Astrocyte (in vitro differentiated cells and primary cell): ENCODE results near the gene KIAA1671. TPM values are rescaled to one million over a fixed set of nuclear protein-coding genes. Genes with fewer than 3 reads are reported as not detected.
A peak's percentile ranks its signal among the peaks of the same experiment; 100 is the strongest.

Experiments used
- DNase-seq: peaks from one replicate; pipeline ENCODE4 v3.0.0-alpha.2; 2010; ENCODE audit warnings: low read depth
- FAIRE-seq: peaks from 2 replicates; lab custom pipeline; 2011; peaks lifted over from hg19 to GRCh38; lab: Jason Lieb, UNC
- H2AFZ ChIP-seq: 2 replicates; pipeline ENCODE4 v1.6.0; 2012; ENCODE audit warnings: low read depth, low read length, inconsistent platforms
- H3K27ac ChIP-seq: 2 replicates; pipeline ENCODE4 v1.5.1; 2011; ENCODE audit warnings: low read depth, low read length, inconsistent platforms
- H3K27me3 ChIP-seq: 2 replicates; pipeline ENCODE4 v1.6.0; 2011; ENCODE audit warnings: low read length, inconsistent platforms; ENCODE audit not compliant: insufficient read depth
- H3K36me3 ChIP-seq: 2 replicates; pipeline ENCODE4 v1.5.1; 2011; ENCODE audit warnings: low read length, inconsistent platforms; ENCODE audit not compliant: insufficient read depth
- H3K4me1 ChIP-seq: 2 replicates; pipeline ENCODE4 v1.5.1; 2011; ENCODE audit warnings: low read length, inconsistent platforms; ENCODE audit not compliant: insufficient read depth
- H3K4me2 ChIP-seq: 2 replicates; pipeline ENCODE4 v1.6.0; 2012; ENCODE audit warnings: low read length, inconsistent platforms
- H3K4me3 ChIP-seq: 2 replicates; pipeline ENCODE4 v1.5.1; 2011; ENCODE audit warnings: low read depth, mild to moderate bottlenecking, low read length, inconsistent platforms; ENCODE audit not compliant: insufficient read depth
- H3K79me2 ChIP-seq: 2 replicates; pipeline ENCODE4 v1.6.0; 2012; ENCODE audit warnings: mild to moderate bottlenecking, low read length, inconsistent platforms; ENCODE audit not compliant: insufficient read depth
- H3K9ac ChIP-seq: 2 replicates; pipeline ENCODE4 v1.6.0; 2012; ENCODE audit warnings: mild to moderate bottlenecking, low read length, inconsistent platforms
- H3K9me3 ChIP-seq: 2 replicates; pipeline ENCODE4 v1.5.1; 2012; ENCODE audit warnings: low read depth, mild to moderate bottlenecking, low read length, inconsistent platforms; ENCODE audit not compliant: insufficient read depth
- H4K20me1 ChIP-seq: 2 replicates; pipeline ENCODE4 v1.6.0; 2012; ENCODE audit warnings: low read length, inconsistent platforms; ENCODE audit not compliant: insufficient read depth
- H3K27ac Mint-ChIP-seq: one replicate; pipeline ENCODE4 v1.8.0; 2021; ENCODE audit warnings: mild to moderate bottlenecking, mixed read lengths; ENCODE audit not compliant: unreplicated experiment
- H3K27me3 Mint-ChIP-seq: one replicate; pipeline ENCODE4 v1.8.0; 2021; ENCODE audit warnings: low read depth, mixed read lengths; ENCODE audit not compliant: unreplicated experiment
- H3K36me3 Mint-ChIP-seq: one replicate; pipeline ENCODE4 v1.8.0; 2021; ENCODE audit warnings: low read depth, mixed read lengths; ENCODE audit not compliant: unreplicated experiment
- H3K4me1 Mint-ChIP-seq: one replicate; pipeline ENCODE4 v1.8.0; 2021; ENCODE audit warnings: low read depth, mixed read lengths; ENCODE audit not compliant: unreplicated experiment
- H3K4me3 Mint-ChIP-seq: one replicate; pipeline ENCODE4 v1.8.0; 2021; ENCODE audit warnings: mild to moderate bottlenecking, moderate library complexity, mixed read lengths; ENCODE audit not compliant: unreplicated experiment
- H3K9me3 Mint-ChIP-seq: one replicate; pipeline ENCODE4 v1.8.0; 2021; ENCODE audit warnings: mild to moderate bottlenecking, mixed read lengths; ENCODE audit not compliant: unreplicated experiment
- CTCF ChIP-seq: IDR thresholded peaks from 2 replicates; pipeline ENCODE4 v1.5.1; 2011; ENCODE audit warnings: low read depth, mild to moderate bottlenecking, inconsistent platforms, low read length, moderate library complexity; ENCODE audit not compliant: insufficient read depth
- EZH2 ChIP-seq: IDR thresholded peaks from 2 replicates; pipeline ENCODE4 v1.6.1; 2012; ENCODE audit warnings: mild to moderate bottlenecking, low read length, inconsistent platforms; ENCODE audit not compliant: insufficient read depth
- total RNA-seq: library from RNA; stranded (reverse); gene quantifications from 2 replicates; pipeline ENCODE4 v1.2.1, GENCODE V29; 2021

Gene KIAA1671
- total RNA-seq, 1 donor from 2014 or later: 28.4 TPM

GRCh38 chr22:24926849-24927579, 25.5 kb upstream of the KIAA1671 start:
- H3K4me2 ChIP-seq: no peak overlapping the region
- H3K9me3 ChIP-seq: peaks cover 4% of the 10 kb centered on the region
- H3K27me3 ChIP-seq: peaks cover 2% of the 10 kb centered on the region
- H3K4me3 ChIP-seq: no peak overlapping the region
- no peaks in the 10 kb centered on the region for H3K36me3 ChIP-seq
- H3K27ac Mint-ChIP-seq: no peak overlapping the region
- no peak overlapping the region for H3K9ac ChIP-seq
- no peak overlapping the region for H2AFZ ChIP-seq
- TF ChIP-seq CTCF (no peak), EZH2 (no peak)
- H3K4me1 ChIP-seq: no peaks in the 10 kb centered on the region
- H3K79me2 ChIP-seq: no peaks in the 10 kb centered on the region
- peaks cover 22% of the 10 kb centered on the region for H3K9me3 Mint-ChIP-seq
- H3K27ac ChIP-seq: no peak overlapping the region
- no peaks in the 10 kb centered on the region for H4K20me1 ChIP-seq
- H3K27me3 Mint-ChIP-seq: peaks cover 5% of the 10 kb centered on the region
- peaks cover 2% of the 10 kb centered on the region for H3K4me1 Mint-ChIP-seq
- peaks cover 2% of the 10 kb centered on the region for H3K36me3 Mint-ChIP-seq
- H3K4me3 Mint-ChIP-seq: no peak overlapping the region
- DNase-seq (peak; percentile 42), FAIRE-seq (no peak)

GRCh38 chr22:24928322-24928721, 24.2 kb upstream of the KIAA1671 start:
- FAIRE-seq (no peak), DNase-seq (no peak)
- Mint-ChIP-seq H3K4me3 (no peak overlapping the region), H3K27me3 (peaks cover 9% of the 10 kb centered on the region), H3K36me3 (peaks cover 2% of the 10 kb centered on the region), H3K27ac (no peak overlapping the region), H3K4me1 (peaks cover 2% of the 10 kb centered on the region), H3K9me3 (peaks cover 22% of the 10 kb centered on the region)
- H3K4me1 ChIP-seq: no peaks in the 10 kb centered on the region
- TF ChIP-seq EZH2 (no peak), CTCF (no peak)
- H3K27ac ChIP-seq: no peak overlapping the region
- H3K9me3 ChIP-seq: peaks cover 4% of the 10 kb centered on the region
- no peak overlapping the region for H2AFZ ChIP-seq
- no peak overlapping the region for H3K4me3 ChIP-seq
- no peaks in the 10 kb centered on the region for H3K79me2 ChIP-seq
- H3K27me3 ChIP-seq: peaks cover 2% of the 10 kb centered on the region
- no peak overlapping the region for H3K9ac ChIP-seq
- H4K20me1 ChIP-seq: no peaks in the 10 kb centered on the region
- H3K4me2 ChIP-seq: no peak overlapping the region
- H3K36me3 ChIP-seq: no peaks in the 10 kb centered on the region

GRCh38 chr22:24930678-24931077, 21.8 kb upstream of the KIAA1671 start:
- no peak for FAIRE-seq
- Histone ChIP-seq H3K9me3 (peaks cover 4% of the 10 kb centered on the region), H4K20me1 (no peaks in the 10 kb centered on the region), H3K27me3 (peaks cover 2% of the 10 kb centered on the region), H3K79me2 (no peaks in the 10 kb centered on the region), H3K4me2 (no peak overlapping the region), H3K4me3 (no peak overlapping the region), H2AFZ (no peak overlapping the region), H3K4me1 (no peaks in the 10 kb centered on the region), H3K36me3 (no peaks in the 10 kb centered on the region), H3K27ac (no peak overlapping the region), H3K9ac (no peak overlapping the region)
- no peak for TF ChIP-seq EZH2
- TF ChIP-seq CTCF: no peak
- no peak overlapping the region for H3K4me3 Mint-ChIP-seq
- peaks cover 22% of the 10 kb centered on the region for H3K9me3 Mint-ChIP-seq
- H3K36me3 Mint-ChIP-seq: peaks cover 2% of the 10 kb centered on the region
- no peak overlapping the region for H3K27ac Mint-ChIP-seq
- no peak for DNase-seq
- H3K4me1 Mint-ChIP-seq: peaks cover 2% of the 10 kb centered on the region
- H3K27me3 Mint-ChIP-seq: peaks cover 9% of the 10 kb centered on the region
